ENCODE data around the gene PCDHGA9. TPM values are rescaled to one million over a fixed set of nuclear protein-coding genes. Genes with fewer than 3 reads are reported as not detected.

PCDHGA9 gene
- total and polyA plus RNA-seq, 10 of the 15 experiments (the other 5 are each of a cell fraction or from before 2014, with no cell fraction given): 0.08 to 0.63 (median 0.29) TPM; not detected in 2

DNA sequence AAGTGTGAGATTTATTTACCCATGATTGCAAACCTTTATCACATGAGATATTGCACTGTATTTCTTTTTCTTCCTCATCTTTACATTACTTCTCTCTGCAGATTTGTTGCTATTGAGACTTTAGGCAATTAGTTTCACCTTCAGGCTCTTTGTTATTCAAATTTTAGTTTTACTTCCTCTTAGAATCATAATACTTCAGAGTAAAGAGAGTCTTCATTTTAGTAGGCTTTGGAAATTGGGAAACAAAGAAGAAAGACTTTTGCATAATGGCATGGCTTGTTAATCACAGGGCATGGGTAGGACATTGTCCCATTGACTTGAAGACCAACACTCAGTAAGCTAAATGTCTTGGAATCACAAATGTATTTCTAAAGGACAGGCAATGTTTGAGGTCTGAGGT lies 39.9 kb upstream of the PCDHGA9 start:
- ChIA-PET POLR2A (no interaction called here), CTCF (no interaction called here)
- TF ChIP-seq ZNF217 (IDR thresholded peaks at IDR 0.05) (no peak), RCOR1 (conservative IDR thresholded peaks at IDR 0.05; ENCODE audit: low read depth, low read length) (no peak), SIN3A (IDR thresholded peaks at IDR 0.05; ENCODE audit: low read depth, low read length) (no peak), KLF5 (IDR thresholded peaks at IDR 0.05; ENCODE audit: partially characterized antibody) (no peak), SREBF1 (IDR thresholded peaks at IDR 0.05; ENCODE audit: low read length) (no peak), ZNF207 (IDR thresholded peaks at IDR 0.05; ENCODE audit: borderline replicate concordance) (no peak), STAT1 (conservative IDR thresholded peaks at IDR 0.05) (no peak), YY1 (IDR thresholded peaks at IDR 0.05; ENCODE audit: low read depth, low read length) (no peak)
- TF ChIP-seq, protein P1, sequence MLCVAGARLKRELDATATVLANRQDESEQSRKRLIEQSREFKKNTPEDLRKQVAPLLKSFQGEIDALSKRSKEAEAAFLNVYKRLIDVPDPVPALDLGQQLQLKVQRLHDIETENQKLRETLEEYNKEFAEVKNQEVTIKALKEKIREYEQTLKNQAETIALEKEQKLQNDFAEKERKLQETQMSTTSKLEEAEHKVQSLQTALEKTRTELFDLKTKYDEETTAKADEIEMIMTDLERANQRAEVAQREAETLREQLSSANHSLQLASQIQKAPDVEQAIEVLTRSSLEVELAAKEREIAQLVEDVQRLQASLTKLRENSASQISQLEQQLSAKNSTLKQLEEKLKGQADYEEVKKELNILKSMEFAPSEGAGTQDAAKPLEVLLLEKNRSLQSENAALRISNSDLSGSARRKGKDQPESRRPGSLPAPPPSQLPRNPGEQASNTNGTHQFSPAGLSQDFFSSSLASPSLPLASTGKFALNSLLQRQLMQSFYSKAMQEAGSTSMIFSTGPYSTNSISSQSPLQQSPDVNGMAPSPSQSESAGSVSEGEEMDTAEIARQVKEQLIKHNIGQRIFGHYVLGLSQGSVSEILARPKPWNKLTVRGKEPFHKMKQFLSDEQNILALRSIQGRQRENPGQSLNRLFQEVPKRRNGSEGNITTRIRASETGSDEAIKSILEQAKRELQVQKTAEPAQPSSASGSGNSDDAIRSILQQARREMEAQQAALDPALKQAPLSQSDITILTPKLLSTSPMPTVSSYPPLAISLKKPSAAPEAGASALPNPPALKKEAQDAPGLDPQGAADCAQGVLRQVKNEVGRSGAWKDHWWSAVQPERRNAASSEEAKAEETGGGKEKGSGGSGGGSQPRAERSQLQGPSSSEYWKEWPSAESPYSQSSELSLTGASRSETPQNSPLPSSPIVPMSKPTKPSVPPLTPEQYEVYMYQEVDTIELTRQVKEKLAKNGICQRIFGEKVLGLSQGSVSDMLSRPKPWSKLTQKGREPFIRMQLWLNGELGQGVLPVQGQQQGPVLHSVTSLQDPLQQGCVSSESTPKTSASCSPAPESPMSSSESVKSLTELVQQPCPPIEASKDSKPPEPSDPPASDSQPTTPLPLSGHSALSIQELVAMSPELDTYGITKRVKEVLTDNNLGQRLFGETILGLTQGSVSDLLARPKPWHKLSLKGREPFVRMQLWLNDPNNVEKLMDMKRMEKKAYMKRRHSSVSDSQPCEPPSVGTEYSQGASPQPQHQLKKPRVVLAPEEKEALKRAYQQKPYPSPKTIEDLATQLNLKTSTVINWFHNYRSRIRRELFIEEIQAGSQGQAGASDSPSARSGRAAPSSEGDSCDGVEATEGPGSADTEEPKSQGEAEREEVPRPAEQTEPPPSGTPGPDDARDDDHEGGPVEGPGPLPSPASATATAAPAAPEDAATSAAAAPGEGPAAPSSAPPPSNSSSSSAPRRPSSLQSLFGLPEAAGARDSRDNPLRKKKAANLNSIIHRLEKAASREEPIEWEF (IDR thresholded peaks at IDR 0.05; ENCODE audit: insufficient replicate concordance, low read depth, low read length): no peak
- TF ChIP-seq, protein P2, sequence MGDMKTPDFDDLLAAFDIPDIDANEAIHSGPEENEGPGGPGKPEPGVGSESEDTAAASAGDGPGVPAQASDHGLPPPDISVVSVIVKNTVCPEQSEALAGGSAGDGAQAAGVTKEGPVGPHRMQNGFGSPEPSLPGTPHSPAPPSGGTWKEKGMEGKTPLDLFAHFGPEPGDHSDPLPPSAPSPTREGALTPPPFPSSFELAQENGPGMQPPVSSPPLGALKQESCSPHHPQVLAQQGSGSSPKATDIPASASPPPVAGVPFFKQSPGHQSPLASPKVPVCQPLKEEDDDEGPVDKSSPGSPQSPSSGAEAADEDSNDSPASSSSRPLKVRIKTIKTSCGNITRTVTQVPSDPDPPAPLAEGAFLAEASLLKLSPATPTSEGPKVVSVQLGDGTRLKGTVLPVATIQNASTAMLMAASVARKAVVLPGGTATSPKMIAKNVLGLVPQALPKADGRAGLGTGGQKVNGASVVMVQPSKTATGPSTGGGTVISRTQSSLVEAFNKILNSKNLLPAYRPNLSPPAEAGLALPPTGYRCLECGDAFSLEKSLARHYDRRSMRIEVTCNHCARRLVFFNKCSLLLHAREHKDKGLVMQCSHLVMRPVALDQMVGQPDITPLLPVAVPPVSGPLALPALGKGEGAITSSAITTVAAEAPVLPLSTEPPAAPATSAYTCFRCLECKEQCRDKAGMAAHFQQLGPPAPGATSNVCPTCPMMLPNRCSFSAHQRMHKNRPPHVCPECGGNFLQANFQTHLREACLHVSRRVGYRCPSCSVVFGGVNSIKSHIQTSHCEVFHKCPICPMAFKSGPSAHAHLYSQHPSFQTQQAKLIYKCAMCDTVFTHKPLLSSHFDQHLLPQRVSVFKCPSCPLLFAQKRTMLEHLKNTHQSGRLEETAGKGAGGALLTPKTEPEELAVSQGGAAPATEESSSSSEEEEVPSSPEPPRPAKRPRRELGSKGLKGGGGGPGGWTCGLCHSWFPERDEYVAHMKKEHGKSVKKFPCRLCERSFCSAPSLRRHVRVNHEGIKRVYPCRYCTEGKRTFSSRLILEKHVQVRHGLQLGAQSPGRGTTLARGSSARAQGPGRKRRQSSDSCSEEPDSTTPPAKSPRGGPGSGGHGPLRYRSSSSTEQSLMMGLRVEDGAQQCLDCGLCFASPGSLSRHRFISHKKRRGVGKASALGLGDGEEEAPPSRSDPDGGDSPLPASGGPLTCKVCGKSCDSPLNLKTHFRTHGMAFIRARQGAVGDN (IDR thresholded peaks at IDR 0.05): no peak
- TF ChIP-seq, protein P3, sequence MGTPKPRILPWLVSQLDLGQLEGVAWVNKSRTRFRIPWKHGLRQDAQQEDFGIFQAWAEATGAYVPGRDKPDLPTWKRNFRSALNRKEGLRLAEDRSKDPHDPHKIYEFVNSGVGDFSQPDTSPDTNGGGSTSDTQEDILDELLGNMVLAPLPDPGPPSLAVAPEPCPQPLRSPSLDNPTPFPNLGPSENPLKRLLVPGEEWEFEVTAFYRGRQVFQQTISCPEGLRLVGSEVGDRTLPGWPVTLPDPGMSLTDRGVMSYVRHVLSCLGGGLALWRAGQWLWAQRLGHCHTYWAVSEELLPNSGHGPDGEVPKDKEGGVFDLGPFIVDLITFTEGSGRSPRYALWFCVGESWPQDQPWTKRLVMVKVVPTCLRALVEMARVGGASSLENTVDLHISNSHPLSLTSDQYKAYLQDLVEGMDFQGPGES (IDR thresholded peaks at IDR 0.05): no peak
- TF ChIP-seq, protein P4, sequence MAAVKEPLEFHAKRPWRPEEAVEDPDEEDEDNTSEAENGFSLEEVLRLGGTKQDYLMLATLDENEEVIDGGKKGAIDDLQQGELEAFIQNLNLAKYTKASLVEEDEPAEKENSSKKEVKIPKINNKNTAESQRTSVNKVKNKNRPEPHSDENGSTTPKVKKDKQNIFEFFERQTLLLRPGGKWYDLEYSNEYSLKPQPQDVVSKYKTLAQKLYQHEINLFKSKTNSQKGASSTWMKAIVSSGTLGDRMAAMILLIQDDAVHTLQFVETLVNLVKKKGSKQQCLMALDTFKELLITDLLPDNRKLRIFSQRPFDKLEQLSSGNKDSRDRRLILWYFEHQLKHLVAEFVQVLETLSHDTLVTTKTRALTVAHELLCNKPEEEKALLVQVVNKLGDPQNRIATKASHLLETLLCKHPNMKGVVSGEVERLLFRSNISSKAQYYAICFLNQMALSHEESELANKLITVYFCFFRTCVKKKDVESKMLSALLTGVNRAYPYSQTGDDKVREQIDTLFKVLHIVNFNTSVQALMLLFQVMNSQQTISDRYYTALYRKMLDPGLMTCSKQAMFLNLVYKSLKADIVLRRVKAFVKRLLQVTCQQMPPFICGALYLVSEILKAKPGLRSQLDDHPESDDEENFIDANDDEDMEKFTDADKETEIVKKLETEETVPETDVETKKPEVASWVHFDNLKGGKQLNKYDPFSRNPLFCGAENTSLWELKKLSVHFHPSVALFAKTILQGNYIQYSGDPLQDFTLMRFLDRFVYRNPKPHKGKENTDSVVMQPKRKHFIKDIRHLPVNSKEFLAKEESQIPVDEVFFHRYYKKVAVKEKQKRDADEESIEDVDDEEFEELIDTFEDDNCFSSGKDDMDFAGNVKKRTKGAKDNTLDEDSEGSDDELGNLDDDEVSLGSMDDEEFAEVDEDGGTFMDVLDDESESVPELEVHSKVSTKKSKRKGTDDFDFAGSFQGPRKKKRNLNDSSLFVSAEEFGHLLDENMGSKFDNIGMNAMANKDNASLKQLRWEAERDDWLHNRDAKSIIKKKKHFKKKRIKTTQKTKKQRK (IDR thresholded peaks at IDR 0.05; ENCODE audit: low read depth, low read length): no peak

More for the DNA sequence above, 39.9 kb upstream of the PCDHGA9 start:
- Histone ChIP-seq H3K4me3 (no peak overlapping the region), H3K79me2 (ENCODE audit: control insufficient read depth, insufficient read depth, low read length) (no peaks in the 10 kb centered on the region), H3K9ac (ENCODE audit: control insufficient read depth, insufficient read depth, low read length) (no peak overlapping the region), H3K4me2 (ENCODE audit: control insufficient read depth, insufficient read depth) (no peak overlapping the region), H3K36me3 (ENCODE audit: control insufficient read depth in 2 of 2, insufficient read depth in 2 of 2, low read length in 1 of 2) (no peaks in the 10 kb centered on the region), H3K9me3 (replicated peaks; ENCODE audit: control insufficient read depth, insufficient read depth, low read length) (peaks cover 15% of the 10 kb centered on the region; the same call in 2 of the 3 replicates), H3K27ac (ENCODE audit: control insufficient read depth, insufficient read depth) (no peak overlapping the region), H4K20me1 (ENCODE audit: control insufficient read depth, insufficient read depth) (no peaks in the 10 kb centered on the region), H3K27me3 (replicated peaks in 1 of 2; ENCODE audit: control insufficient read depth in 2 of 2, insufficient read depth in 2 of 2, low read length in 1 of 2) (no peaks in the 10 kb centered on the region; a peak in 1 of 4 replicates), H3K4me1 (ENCODE audit: control insufficient read depth, insufficient read depth, low read length) (no peaks in the 10 kb centered on the region), H2AFZ (ENCODE audit: control insufficient read depth, low read depth, low read length) (no peak overlapping the region)
- intact Hi-C loops (cut with micrococcal nuclease; ENCODE audit: unreplicated experiment) (no loop called here), in situ Hi-C loops (cut with MboI) (no loop called here)
- ChIA-PET RAD21 (ENCODE audit: unreplicated experiment) (no interaction called here), SMC1A (ENCODE audit: uncharacterized antibody, unreplicated experiment) (no interaction called here)
- DNase-seq (ENCODE audit: low read depth, low spot score): no peak
- FAIRE-seq: no peak
- ATAC-seq: no peak
- no TSS peak for BruUV-seq (replicated peaks)

All from GM12878 (cell line).